Endometrial microvascular endothelial cells (primary cell): ENCODE results near the gene TBC1D8. TPM values are rescaled to one million over a fixed set of nuclear protein-coding genes. Genes with fewer than 3 reads are reported as not detected.

ENCODE experiments used
- in situ Hi-C: cut with HindIII; loops from 2 replicates; pipeline ENCODE4 v1.10.0; 2017; ENCODE audit warnings: low sequenced_read_pairs, low pct_unique_long_range_greater_than_20kb; ENCODE audit errors: inconsistent ontology term
- total RNA-seq: library from RNA; depleted of rRNA; stranded (reverse); fragments of >200 nt; gene quantifications from one replicate; pipeline ENCODE4 v1.2.3, GENCODE V29; 2015; ENCODE audit errors: inconsistent ontology term

Gene TBC1D8
- total RNA-seq, 1 donor from 2014 or later, result 27.2 TPM

DNA sequence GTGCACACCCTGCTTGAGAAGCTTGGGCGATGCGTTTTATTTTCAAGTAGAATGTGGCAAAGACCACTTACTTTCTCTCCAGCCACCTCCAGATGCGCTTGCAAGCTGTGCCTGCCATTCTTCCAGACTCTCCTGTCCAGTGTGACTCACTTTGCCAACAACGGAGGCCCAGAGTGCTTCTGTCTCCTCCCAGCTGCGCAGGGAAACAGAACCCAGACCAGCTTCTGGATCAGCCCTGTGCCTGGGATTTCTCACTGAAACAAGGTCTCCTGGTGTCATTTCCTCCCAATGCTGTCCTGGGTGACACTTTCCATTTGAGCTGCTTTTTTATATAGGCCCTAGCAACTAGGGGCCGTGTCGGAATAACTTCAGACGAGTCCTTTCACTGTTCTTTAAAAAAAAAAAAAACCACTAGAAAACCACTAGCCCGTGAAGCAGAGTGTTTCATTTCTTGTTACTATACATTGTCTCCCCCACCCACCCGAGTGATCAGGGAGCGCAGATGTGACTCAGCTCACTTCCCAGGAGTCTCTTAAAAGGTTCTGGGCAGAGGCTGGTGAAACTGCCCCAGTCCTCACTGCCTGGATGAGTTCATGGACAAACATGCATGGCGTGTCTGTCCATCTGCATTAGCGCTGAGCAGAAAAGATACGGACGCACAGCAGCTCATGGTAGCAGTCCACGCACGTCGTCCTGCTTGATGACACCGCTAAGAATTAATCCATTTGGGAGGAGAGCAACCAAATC is 174.4 kb downstream of the TBC1D8 start:
- in situ Hi-C loops, result no loop called here

DNA sequence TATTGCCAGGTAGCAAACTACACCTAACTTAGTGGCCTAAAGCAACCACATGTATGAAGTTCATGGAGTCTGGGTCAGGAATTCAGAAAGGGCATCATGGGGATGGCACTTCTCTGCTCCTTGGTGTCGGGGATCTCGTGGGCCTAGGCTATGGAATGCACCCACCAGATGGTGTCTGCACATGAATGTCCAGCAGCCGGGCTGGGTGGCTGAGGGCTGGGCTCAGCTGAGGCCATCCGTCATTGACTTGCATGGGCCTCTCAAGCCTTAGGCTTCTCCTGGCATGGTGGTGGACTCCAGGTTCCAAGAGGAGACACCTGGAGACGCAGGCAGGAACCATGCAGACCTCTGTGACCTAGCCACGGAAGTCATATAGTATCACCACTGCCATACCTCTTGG is 175.1 kb downstream of the TBC1D8 start:
- in situ Hi-C loops, result no loop called here

GRCh38 chr2:100975521-100975785 is 175.7 kb downstream of the TBC1D8 start:
- in situ Hi-C loops, result no loop called here

GRCh38 chr2:100974712-100975520 is 176.3 kb downstream of the TBC1D8 start:
- in situ Hi-C loops, result no loop called here

DNA sequence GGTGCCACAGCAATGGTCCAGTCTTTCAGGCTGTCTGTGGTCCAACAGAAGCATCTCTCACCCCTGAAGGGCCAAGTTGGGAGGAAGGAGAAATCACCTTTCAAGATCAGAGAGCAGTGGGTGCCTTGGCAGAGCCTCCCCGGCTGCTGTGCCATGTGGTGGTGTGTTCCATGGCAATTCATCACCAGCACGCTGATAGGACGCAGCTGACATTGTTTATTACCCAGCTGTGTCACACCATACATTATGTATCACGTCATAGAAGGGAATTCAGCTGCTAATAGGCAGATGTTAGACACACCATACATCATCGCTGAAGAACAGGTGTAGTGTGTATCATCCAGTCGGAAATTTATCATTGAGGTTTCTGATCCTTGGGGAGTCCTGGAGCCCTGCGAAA is 178.7 kb downstream of the TBC1D8 start:
- in situ Hi-C loops, result no loop called here

DNA sequence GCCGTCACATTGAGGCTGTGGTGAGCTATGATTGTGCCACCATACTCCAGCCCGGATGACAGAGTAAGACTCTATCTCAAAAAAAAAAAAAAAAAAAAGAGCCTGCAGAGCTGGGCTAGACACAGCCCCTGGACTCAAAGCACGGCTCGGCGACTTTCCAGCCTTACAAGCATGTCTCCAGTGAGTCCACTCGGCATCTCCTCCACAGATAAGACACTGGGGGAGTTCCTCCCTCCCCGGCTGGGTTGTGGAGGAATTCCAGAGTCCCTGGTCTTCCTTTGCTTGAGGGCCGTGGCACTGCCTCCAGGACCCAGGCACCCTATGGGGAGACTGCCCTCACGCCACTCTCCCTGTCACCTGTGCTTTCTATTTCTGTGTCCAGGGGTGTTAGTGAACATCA is 180.0 kb downstream of the TBC1D8 start:
- in situ Hi-C loops, result no loop called here

DNA sequence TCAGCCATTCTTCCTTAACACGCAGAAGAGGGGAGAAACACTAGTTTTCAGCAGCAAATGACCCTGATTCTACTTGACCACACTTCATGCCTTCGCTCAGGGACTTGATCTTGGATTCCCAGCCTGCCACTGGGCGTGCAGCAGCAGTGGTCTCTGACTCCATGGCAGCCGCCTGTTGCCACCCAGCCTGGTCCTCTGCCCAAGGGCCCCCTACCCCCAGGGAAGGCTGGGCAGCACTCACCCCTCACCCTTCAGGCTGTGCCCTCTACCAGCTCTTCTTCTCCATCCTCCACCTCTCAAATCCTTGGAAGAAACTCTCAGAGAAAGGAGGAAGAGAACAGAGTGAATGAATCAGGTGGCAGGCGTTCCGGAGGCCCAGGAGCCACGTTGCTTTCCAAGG is 181.2 kb downstream of the TBC1D8 start:
- in situ Hi-C loops, result no loop called here

GRCh38 chr2:100968146-100969145 is 182.7 kb downstream of the TBC1D8 start:
- in situ Hi-C loops, result no loop called here

DNA sequence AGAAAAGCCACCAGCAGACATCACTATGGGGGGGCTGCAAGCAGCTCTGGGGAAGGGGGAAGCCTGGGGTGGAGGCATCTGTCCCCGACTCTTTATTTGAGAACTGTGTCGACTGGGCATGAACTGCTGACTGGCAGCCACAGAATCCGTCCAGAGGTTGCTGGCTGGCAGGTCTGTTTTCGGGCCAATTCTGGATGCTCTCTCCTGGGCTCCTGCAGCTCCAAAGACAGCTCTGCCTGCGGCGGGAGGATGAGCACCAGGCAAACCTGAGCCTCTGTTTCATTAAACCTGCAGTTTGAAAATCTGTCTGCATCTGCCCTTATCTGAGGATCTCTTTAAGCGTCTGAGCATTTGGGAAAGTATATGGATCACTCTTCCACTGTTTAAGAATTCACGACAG is 183.5 kb downstream of the TBC1D8 start:
- in situ Hi-C loops, result no loop called here

DNA sequence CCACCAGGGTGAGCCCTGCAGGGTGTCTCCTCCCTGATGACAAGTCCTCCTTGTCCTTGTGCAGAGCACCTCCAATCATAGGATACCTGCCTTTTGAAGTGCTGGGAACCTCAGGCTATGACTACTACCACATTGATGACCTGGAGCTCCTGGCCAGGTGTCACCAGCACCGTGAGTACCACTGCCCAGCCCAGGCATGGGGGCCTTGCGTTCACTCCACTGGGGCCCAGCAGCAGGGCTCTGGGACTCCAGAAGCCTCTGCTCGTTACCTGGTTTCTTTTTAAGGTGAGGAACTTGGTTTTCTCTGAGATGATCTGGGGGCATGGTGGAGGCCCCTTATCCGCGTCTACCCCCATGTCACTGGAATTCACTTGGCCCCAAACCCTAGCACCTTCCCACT is 185.6 kb downstream of the TBC1D8 start:
- in situ Hi-C loops, result no loop called here

DNA sequence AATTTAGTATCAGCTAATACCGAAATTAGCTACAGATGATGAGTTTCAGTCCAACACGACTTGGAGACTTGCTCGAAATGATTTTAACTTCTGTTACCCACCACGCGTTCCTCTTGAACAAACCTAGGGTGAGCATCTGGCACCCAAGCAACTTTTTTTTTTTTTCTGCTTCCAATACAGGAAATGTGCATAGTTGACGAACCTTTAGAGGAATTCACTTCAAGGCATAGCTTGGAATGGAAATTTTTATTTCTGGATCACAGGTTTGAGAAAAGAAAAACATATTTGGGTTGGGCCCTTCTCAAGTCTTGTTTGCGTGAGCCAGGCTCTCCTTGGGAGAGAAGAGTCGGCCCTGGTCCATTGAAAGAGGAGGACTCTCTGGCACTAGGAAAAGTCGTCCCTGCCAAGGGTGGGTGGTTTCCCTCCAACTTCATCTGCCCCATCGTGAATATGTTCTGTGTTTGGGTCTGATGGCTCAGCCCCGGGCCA is 186.5 kb downstream of the TBC1D8 start:
- in situ Hi-C loops, result no loop called here

GRCh38 chr2:100964222-100964621 is 187.0 kb downstream of the TBC1D8 start:
- in situ Hi-C loops, result no loop called here

DNA sequence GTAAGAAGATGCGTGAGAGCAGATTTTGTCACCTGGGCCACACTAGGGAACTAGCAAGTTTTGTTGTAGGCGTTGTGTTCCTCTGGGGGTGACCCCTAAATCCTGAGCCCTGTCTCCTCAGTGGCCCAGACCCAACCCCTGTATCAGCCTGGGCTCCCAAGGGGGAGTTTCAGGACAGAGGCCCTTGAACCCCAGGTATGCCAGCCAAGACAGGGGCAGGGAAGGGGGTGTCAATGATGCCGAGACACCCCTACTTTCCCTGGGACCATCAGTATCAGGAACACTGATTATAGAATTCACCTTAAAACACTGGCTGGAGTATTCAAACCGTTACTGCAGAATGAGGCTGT is 188.2 kb downstream of the TBC1D8 start:
- in situ Hi-C loops, result no loop called here

DNA sequence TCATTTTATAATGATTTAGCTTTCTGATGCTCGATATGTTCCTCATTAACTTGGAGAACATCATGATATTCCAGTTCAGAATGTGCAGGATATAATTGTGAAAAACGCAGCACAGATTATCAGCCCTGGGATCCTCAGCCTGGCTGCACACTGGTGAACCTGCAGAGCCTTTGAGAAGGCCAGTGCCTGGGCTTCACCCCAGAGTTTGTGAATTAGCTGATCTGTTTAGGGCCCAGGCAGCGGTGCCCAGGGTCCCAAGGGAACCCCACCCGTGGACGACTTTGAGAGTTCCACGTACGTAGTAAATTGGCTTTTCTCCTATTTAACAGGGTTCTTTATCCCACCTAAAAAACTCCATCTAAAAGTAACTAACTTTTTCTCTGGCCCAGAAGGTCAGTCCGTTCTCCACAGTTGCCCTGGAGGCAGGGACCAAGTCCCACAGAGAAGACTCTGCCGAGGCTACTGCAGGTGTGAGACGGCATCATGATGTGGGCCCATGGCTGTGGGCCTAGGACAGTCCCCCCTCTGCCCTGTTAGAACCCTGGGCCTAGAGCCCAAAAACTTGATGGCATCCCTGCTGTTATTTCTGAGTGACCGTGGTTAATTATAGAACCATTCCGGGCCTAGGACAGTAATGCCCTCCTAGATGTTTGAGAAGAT is 188.7 kb downstream of the TBC1D8 start:
- in situ Hi-C loops, result no loop called here

DNA sequence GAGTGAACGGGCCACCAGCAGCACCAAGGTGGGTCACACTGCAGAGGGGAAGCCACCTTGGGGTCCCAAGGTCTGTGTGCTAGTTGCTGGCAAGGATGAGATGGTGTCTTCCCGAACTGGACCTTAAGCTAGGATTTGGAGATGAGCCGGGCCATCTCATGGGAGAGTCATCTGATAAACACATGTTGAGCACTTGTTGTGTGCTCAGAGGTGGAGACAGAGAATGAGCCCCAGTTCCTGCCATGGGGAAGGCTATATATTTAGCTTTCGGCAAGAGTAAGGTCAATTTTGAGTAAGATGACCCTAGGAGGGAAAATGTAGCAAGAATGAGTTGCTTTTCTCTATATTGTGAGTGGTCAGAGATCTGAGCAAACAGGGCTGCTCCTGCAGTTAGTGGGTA is 190.5 kb downstream of the TBC1D8 start:
- in situ Hi-C loops, result no loop called here

GRCh38 chr2:100959225-100959880 is 191.8 kb downstream of the TBC1D8 start:
- in situ Hi-C loops, result no loop called here

DNA sequence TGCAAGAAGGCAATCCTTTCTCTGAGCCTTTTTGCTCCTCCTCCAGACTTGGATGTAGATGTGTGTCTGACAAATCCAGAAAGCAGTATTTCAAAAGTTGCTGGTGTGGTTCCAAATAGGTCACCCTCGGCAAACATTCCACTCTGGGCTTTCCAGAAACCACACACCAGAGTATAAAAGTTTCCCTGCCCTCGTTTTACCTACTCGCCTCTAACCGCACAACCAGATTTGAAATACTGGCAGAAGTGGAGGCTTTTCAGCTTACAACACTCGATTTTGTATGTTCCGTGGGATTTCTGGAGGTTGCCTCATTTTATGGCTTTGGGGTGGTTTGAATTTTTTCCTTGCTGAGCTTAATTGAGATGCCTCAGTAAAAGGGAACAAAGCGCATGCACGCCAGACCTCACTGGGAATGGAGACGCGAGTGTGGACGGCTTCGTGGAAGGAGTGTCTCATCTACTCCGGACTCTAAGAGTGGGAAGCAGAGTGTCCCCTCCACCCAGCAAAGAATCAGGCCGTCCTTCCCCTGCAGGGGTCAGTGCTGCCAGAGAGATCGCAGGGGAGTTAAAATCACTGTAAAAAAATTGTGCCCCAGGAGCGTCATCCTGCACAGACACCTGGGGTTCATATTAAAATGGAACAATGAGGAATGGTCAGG is 193.1 kb downstream of the TBC1D8 start:
- in situ Hi-C loops, result no loop called here
